ENCODE measurements around the gene GALNT4.

Gene GALNT4

DNA sequence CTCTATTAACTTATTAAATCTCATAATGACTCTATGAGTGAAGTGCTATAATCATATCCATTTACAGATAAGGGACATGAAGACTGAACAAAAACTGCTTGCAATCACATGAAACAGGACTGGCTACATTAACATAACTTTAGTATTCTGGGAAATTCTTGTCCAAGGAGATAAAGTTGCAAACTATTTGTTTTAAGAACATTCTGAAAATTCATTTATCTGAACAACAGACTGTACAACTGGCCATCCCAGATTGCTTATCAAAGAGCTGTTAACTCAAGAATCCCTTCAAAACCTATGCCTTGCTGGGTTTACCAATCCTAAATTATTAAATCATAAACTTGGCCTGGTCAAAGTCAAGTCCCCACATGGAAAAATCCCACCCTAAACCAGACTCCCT, 40.4 kb upstream of the GALNT4 start:
- no peaks in the 10 kb centered on the region for H4K20me1 ChIP-seq (ENCODE audit: control insufficient read depth, insufficient read depth, low read depth, low read length)
- no peaks in the 10 kb centered on the region for H3K27me3 ChIP-seq (ENCODE audit: control insufficient read depth, low read length)
- no peaks in the 10 kb centered on the region for H3F3A ChIP-seq (ENCODE audit: control insufficient read depth, insufficient read depth)
- no peaks in the 10 kb centered on the region for H3K36me3 ChIP-seq (ENCODE audit: control insufficient read depth, low read length)
- no peaks in the 10 kb centered on the region for H3K4me1 ChIP-seq (ENCODE audit: control insufficient read depth, low read length)
- no peak overlapping the region for H3K4me3 ChIP-seq (ENCODE audit: low read length)
- H3K4me2 ChIP-seq (ENCODE audit: low read length), result no peak overlapping the region
- H3K9me2 ChIP-seq (replicated peaks; ENCODE audit: control insufficient read depth, low read length), result no peaks in the 10 kb centered on the region
- H3K9me3 ChIP-seq (ENCODE audit: control insufficient read depth, insufficient read depth, low read length), result no peaks in the 10 kb centered on the region
- no peaks in the 10 kb centered on the region for H3K79me2 ChIP-seq (ENCODE audit: control insufficient read depth, low read length)
- no peak for TF ChIP-seq EZH2phosphoT487 (IDR thresholded peaks at IDR 0.05; ENCODE audit: borderline replicate concordance, low read length)
- TF ChIP-seq, protein P1, sequence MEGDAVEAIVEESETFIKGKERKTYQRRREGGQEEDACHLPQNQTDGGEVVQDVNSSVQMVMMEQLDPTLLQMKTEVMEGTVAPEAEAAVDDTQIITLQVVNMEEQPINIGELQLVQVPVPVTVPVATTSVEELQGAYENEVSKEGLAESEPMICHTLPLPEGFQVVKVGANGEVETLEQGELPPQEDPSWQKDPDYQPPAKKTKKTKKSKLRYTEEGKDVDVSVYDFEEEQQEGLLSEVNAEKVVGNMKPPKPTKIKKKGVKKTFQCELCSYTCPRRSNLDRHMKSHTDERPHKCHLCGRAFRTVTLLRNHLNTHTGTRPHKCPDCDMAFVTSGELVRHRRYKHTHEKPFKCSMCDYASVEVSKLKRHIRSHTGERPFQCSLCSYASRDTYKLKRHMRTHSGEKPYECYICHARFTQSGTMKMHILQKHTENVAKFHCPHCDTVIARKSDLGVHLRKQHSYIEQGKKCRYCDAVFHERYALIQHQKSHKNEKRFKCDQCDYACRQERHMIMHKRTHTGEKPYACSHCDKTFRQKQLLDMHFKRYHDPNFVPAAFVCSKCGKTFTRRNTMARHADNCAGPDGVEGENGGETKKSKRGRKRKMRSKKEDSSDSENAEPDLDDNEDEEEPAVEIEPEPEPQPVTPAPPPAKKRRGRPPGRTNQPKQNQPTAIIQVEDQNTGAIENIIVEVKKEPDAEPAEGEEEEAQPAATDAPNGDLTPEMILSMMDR (IDR thresholded peaks at IDR 0.05; ENCODE audit: low read depth, low read length, poor library complexity, severe bottlenecking), result no peak
- no peak overlapping the region for H3K27ac ChIP-seq (ENCODE audit: low read depth, low read length)

DNA sequence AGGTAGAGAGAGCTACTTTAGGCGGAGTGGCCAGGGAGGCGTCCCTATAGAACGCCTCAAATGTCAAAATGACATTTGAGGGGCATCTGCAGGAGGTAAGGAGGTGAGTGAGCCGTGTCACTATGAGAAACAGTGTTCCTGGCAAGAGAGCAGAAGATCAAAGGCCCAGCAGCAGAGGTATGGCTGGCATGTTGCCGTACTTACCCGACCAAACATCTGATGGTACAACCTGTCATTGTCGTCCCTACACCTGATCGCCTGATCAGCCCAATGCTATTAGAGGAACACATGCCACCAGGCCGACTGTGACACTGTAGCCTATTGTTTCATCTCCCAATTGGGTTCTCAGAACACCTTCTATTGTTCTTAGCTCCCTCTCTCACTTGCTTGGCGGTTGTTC, 35.2 kb upstream of the GALNT4 start:
- TF ChIP-seq, protein P1 (IDR thresholded peaks at IDR 0.05; ENCODE audit: low read depth, low read length, poor library complexity, severe bottlenecking), result no peak
- TF ChIP-seq EZH2phosphoT487 (IDR thresholded peaks at IDR 0.05; ENCODE audit: borderline replicate concordance, low read length), result no peak
- Histone ChIP-seq H3K9me2 (replicated peaks; ENCODE audit: control insufficient read depth, low read length) (no peaks in the 10 kb centered on the region), H3K4me1 (ENCODE audit: control insufficient read depth, low read length) (no peaks in the 10 kb centered on the region), H3K4me2 (ENCODE audit: low read length) (no peak overlapping the region), H3F3A (ENCODE audit: control insufficient read depth, insufficient read depth) (no peaks in the 10 kb centered on the region), H4K20me1 (ENCODE audit: control insufficient read depth, insufficient read depth, low read depth, low read length) (no peaks in the 10 kb centered on the region), H3K79me2 (ENCODE audit: control insufficient read depth, low read length) (no peaks in the 10 kb centered on the region), H3K4me3 (ENCODE audit: low read length) (no peak overlapping the region), H3K36me3 (ENCODE audit: control insufficient read depth, low read length) (no peaks in the 10 kb centered on the region), H3K27me3 (ENCODE audit: control insufficient read depth, low read length) (no peaks in the 10 kb centered on the region), H3K9me3 (ENCODE audit: control insufficient read depth, insufficient read depth, low read length) (no peaks in the 10 kb centered on the region), H3K27ac (ENCODE audit: low read depth, low read length) (no peak overlapping the region)

DNA sequence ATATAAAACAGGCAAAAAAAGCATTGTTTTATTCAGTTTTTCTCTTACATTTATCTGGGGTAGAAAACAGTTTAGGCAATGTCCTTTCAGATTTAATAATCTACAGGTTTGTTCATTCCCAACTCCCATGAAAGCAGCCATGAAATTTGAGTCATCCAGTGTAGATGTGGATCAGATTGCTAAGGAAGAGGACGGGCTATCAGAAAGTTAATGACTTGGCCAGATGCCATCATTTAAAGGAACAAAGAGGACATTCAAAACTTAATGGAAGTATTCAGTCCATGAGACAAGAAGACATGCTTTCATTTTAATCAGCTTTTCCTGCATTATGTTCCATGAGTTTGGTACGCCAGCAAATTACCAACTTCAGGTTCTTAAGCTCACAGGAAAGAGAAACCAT, 32.4 kb upstream of the GALNT4 start:
- TF ChIP-seq EZH2phosphoT487 (IDR thresholded peaks at IDR 0.05; ENCODE audit: borderline replicate concordance, low read length), result no peak
- TF ChIP-seq, protein P1 (IDR thresholded peaks at IDR 0.05; ENCODE audit: low read depth, low read length, poor library complexity, severe bottlenecking), result no peak
- Histone ChIP-seq H3F3A (ENCODE audit: control insufficient read depth, insufficient read depth) (no peaks in the 10 kb centered on the region), H3K4me1 (ENCODE audit: control insufficient read depth, low read length) (no peaks in the 10 kb centered on the region), H3K27ac (ENCODE audit: low read depth, low read length) (no peak overlapping the region), H3K4me3 (ENCODE audit: low read length) (no peak overlapping the region), H3K9me3 (ENCODE audit: control insufficient read depth, insufficient read depth, low read length) (no peaks in the 10 kb centered on the region), H3K36me3 (ENCODE audit: control insufficient read depth, low read length) (no peaks in the 10 kb centered on the region), H3K79me2 (ENCODE audit: control insufficient read depth, low read length) (no peaks in the 10 kb centered on the region), H4K20me1 (ENCODE audit: control insufficient read depth, insufficient read depth, low read depth, low read length) (no peaks in the 10 kb centered on the region), H3K4me2 (ENCODE audit: low read length) (no peak overlapping the region), H3K27me3 (ENCODE audit: control insufficient read depth, low read length) (no peaks in the 10 kb centered on the region), H3K9me2 (replicated peaks; ENCODE audit: control insufficient read depth, low read length) (no peaks in the 10 kb centered on the region)

DNA sequence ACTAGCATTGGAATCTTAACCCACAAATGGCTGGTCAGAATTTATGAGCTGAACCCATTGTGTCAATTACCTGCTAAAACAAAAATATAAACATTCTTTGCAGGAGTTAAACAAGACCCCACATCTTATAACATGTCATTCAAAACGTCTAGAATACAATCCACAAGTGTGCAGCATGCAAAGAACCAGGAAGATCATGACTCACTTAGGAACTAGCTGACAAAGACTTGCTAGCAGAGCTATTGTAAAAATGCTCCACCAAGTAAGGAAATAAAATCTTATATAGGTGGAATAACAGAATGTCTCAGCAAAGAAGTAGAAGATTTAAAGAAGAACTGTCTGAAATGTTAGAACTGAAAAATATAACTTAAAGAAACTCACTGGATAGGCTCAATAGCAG, 27.8 kb upstream of the GALNT4 start:
- no peak overlapping the region for H3K4me3 ChIP-seq (ENCODE audit: low read length)
- no peaks in the 10 kb centered on the region for H3K9me2 ChIP-seq (replicated peaks; ENCODE audit: control insufficient read depth, low read length)
- H4K20me1 ChIP-seq (ENCODE audit: control insufficient read depth, insufficient read depth, low read depth, low read length), result no peaks in the 10 kb centered on the region
- no peaks in the 10 kb centered on the region for H3K79me2 ChIP-seq (ENCODE audit: control insufficient read depth, low read length)
- no peak overlapping the region for H3K4me2 ChIP-seq (ENCODE audit: low read length)
- no peaks in the 10 kb centered on the region for H3F3A ChIP-seq (ENCODE audit: control insufficient read depth, insufficient read depth)
- H3K36me3 ChIP-seq (ENCODE audit: control insufficient read depth, low read length), result no peaks in the 10 kb centered on the region
- no peaks in the 10 kb centered on the region for H3K9me3 ChIP-seq (ENCODE audit: control insufficient read depth, insufficient read depth, low read length)
- H3K27ac ChIP-seq (ENCODE audit: low read depth, low read length), result no peak overlapping the region
- no peaks in the 10 kb centered on the region for H3K4me1 ChIP-seq (ENCODE audit: control insufficient read depth, low read length)
- TF ChIP-seq, protein P1 (IDR thresholded peaks at IDR 0.05; ENCODE audit: low read depth, low read length, poor library complexity, severe bottlenecking), result no peak
- no peak for TF ChIP-seq EZH2phosphoT487 (IDR thresholded peaks at IDR 0.05; ENCODE audit: borderline replicate concordance, low read length)
- no peaks in the 10 kb centered on the region for H3K27me3 ChIP-seq (ENCODE audit: control insufficient read depth, low read length)
